HCT116 (cell line): ENCODE data around the gene HAP1. TPM values are rescaled to one million over a fixed set of nuclear protein-coding genes. Genes with fewer than 3 reads are reported as not detected.
"Not testable (repeated sequence)": the region's sequence is repeated elsewhere in the genome, so short reads cannot be mapped to it uniquely, and the experiment has no call there.

ENCODE experiments used
- ATAC-seq: fragments of 200-7000 bp; cut with Tn5 transposase; 2 replicates; pipeline ENCODE4 v1.9.1; 2020; ENCODE audit warnings: mild to moderate bottlenecking, moderate library complexity
- BruUV-seq: library from RNA; stranded (reverse); fragments of 400-500 nt; replicated peaks from 2 replicates; lab custom pipeline; 2021; lab: Mats Ljungman, UMichigan
- CTCF ChIA-PET: fragments of 300-600 bp; sonication (Branson Sonifier 250); formaldehyde crosslinking; loops from one replicate; lab custom pipeline; 2021; ENCODE audit warnings: antibody characterized with exemption; lab: Charles Lee
- POLR2A ChIA-PET: fragments of 300-600, 350-600 bp; sonication (Branson Sonifier 250); formaldehyde crosslinking; loops from one replicate; lab custom pipeline; 2021; ENCODE audit warnings: antibody characterized with exemption; lab: Charles Lee
- RAD21 ChIA-PET, 2 experiments: fragments of 300-600 bp; sonication (Branson Sonifier 250); formaldehyde crosslinking; loops; one replicate each; lab custom pipeline; 2023; ENCODE audit warnings: low total read pairs in 2 of 2; ENCODE audit not compliant: uncharacterized antibody in 2 of 2, unreplicated experiment in 2 of 2, low non-redundant PET in 1 of 2; lab: Charles Lee
- DNase-seq: peaks from one replicate; pipeline ENCODE4 v3.0.0-alpha.2; 2010; ENCODE audit warnings: low read depth, low spot score
- H2AFZ ChIP-seq: fragments of 200-600 bp; shearing (Covaris generic), sonication (generic); 2 replicates; pipeline ENCODE4 v1.6.1; 2017; ENCODE audit warnings: low read depth, mixed run types, mixed read lengths, antibody characterized with exemption, low read length; ENCODE audit not compliant: poor library complexity, severe bottlenecking
- H3K27ac ChIP-seq: 2 replicates; pipeline ENCODE4 v1.5.1; 2012; ENCODE audit warnings: low read depth, low read length
- H3K27me3 ChIP-seq: fragments of 200-600 bp; sonication (generic); 2 replicates; pipeline ENCODE4 v1.6.1; 2016; ENCODE audit warnings: mixed run types, low read length, mixed read lengths; ENCODE audit not compliant: insufficient read depth
- H3K36me3 ChIP-seq, 2 experiments: fragments of 200-500 bp in 1 of 2; fragments of 200-600 bp in 1 of 2; sonication (Bioruptor generic) in 1 of 2; sonication (generic) in 1 of 2; 2 replicates each; pipeline versions ENCODE4 v1.5.1 to v1.6.1; 2014 to 2016; ENCODE audit warnings: low read length in 2 of 2, inconsistent platforms in 1 of 2, mixed read lengths in 1 of 2, mixed run types in 1 of 2; ENCODE audit not compliant: insufficient read depth in 2 of 2, control insufficient read depth in 1 of 2
- H3K4me1 ChIP-seq, 2 experiments: fragments of 200-600 bp in 1 of 2; sonication (generic) in 1 of 2; 2 replicates each; pipeline versions ENCODE4 v1.5.1 to v1.6.1; 2012 to 2017; ENCODE audit warnings: low read length in 2 of 2, inconsistent platforms in 1 of 2, mild to moderate bottlenecking in 1 of 2, mixed read lengths in 1 of 2, mixed run types in 1 of 2, moderate library complexity in 1 of 2; ENCODE audit not compliant: insufficient read depth in 2 of 2, control insufficient read depth in 1 of 2
- H3K4me2 ChIP-seq: fragments of 200-600 bp; sonication (generic); 2 replicates; pipeline ENCODE4 v1.6.1; 2017; ENCODE audit warnings: mixed run types, low read length, mixed read lengths
- H3K4me3 ChIP-seq, 2 experiments: fragments of 200-600 bp in 1 of 2; sonication (generic) in 1 of 2; replicated peaks in 1 of 2; 2 replicates each; pipeline ENCODE4 v1.5.1; 2011 to 2016; ENCODE audit warnings: low read length in 2 of 2, control low read depth in 1 of 2, low read depth in 1 of 2, mild to moderate bottlenecking in 1 of 2, mixed read lengths in 1 of 2, mixed run types in 1 of 2
- H3K79me2 ChIP-seq: fragments of 200-600 bp; sonication (generic); 2 replicates; pipeline ENCODE4 v1.6.1; 2017; ENCODE audit warnings: mild to moderate bottlenecking, mixed run types, low read length, moderate library complexity, mixed read lengths; ENCODE audit not compliant: insufficient read depth
- H3K9ac ChIP-seq: fragments of 200-600 bp; sonication (generic); 2 replicates; pipeline ENCODE4 v1.6.1; 2016; ENCODE audit warnings: low read length, mixed read lengths
- H3K9me2 ChIP-seq: fragments of 200-600 bp; sonication (generic), shearing (Covaris generic); 2 replicates; pipeline ENCODE4 v1.6.1; 2017; ENCODE audit warnings: mixed run types, mild to moderate bottlenecking, moderate library complexity; ENCODE audit not compliant: insufficient read depth
- H3K9me3 ChIP-seq, 2 experiments: fragments of 200-500 bp in 1 of 2; fragments of 200-600 bp in 1 of 2; sonication (Bioruptor generic) in 1 of 2; sonication (generic) in 1 of 2; 2 replicates each; pipeline ENCODE4 v1.6.1; 2014 to 2017; ENCODE audit warnings: low read length in 2 of 2, mixed read lengths in 2 of 2, inconsistent platforms in 1 of 2, low read depth in 1 of 2, mild to moderate bottlenecking in 1 of 2, mixed run types in 1 of 2, moderate library complexity in 1 of 2; ENCODE audit not compliant: control insufficient read depth in 1 of 2, insufficient read depth in 1 of 2
- H4K20me1 ChIP-seq: fragments of 200-600 bp; sonication (generic), shearing (Covaris generic); 2 replicates; pipeline ENCODE4 v1.6.1; 2017; ENCODE audit warnings: mixed run types, mild to moderate bottlenecking, moderate library complexity; ENCODE audit not compliant: insufficient read depth
- CEBPB ChIP-seq: IDR thresholded peaks from 2 replicates; pipeline ENCODE4 v1.6.1; 2012; ENCODE audit warnings: low read depth
- EGR1 ChIP-seq: IDR thresholded peaks from 2 replicates; pipeline ENCODE4 v1.6.1; 2012; ENCODE audit warnings: low read depth
- ELF1 ChIP-seq: IDR thresholded peaks from 2 replicates; pipeline ENCODE4 v1.6.1; 2012; ENCODE audit warnings: low read depth, borderline replicate concordance
- RAD21 ChIP-seq: IDR thresholded peaks from 2 replicates; pipeline ENCODE4 v1.6.1; 2012; ENCODE audit warnings: low read depth, mild to moderate bottlenecking
- TCF7L2 ChIP-seq: IDR thresholded peaks from 2 replicates; pipeline ENCODE4 v1.7.0; 2011; ENCODE audit warnings: borderline replicate concordance, inconsistent platforms; ENCODE audit not compliant: insufficient read depth, insufficient read length; ENCODE audit errors: extremely low read depth
- intact Hi-C: fragments of 100-400 bp; cut with micrococcal nuclease; formaldehyde crosslinking; loops from 2 replicates; pipeline ENCODE4 v1.10.0; 2022
- total RNA-seq: library from RNA; stranded (reverse); gene quantifications from one replicate; pipeline ENCODE4 v1.2.1, GENCODE V29; 2021; ENCODE audit not compliant: unreplicated experiment
- TF ChIP-seq, protein P1 (sequence below): IDR thresholded peaks from 2 replicates; pipeline ENCODE4 v1.6.1; 2012; ENCODE audit warnings: low read depth

Gene HAP1
- total RNA-seq, 1 experiment from 2014 or later = 3.4 TPM

- CTCF ChIA-PET = interaction anchor here (1.4 to 3.0 kb wide), 2 partner anchors 9 to 23 kb away, joined by 6 to 35 read pairs; partner anchors contain the start of gene JUP
- H4K20me1 ChIP-seq = no peaks in the 10 kb centered on the region
- H3K27ac ChIP-seq = peak overlapping the region; percentile 86
- no peak for DNase-seq
- H3K79me2 ChIP-seq = peaks cover 75% of the 10 kb centered on the region
- no TSS peak for BruUV-seq
- H3K9ac ChIP-seq = peak overlapping the region; percentile 32
- TF ChIP-seq, protein P1, sequence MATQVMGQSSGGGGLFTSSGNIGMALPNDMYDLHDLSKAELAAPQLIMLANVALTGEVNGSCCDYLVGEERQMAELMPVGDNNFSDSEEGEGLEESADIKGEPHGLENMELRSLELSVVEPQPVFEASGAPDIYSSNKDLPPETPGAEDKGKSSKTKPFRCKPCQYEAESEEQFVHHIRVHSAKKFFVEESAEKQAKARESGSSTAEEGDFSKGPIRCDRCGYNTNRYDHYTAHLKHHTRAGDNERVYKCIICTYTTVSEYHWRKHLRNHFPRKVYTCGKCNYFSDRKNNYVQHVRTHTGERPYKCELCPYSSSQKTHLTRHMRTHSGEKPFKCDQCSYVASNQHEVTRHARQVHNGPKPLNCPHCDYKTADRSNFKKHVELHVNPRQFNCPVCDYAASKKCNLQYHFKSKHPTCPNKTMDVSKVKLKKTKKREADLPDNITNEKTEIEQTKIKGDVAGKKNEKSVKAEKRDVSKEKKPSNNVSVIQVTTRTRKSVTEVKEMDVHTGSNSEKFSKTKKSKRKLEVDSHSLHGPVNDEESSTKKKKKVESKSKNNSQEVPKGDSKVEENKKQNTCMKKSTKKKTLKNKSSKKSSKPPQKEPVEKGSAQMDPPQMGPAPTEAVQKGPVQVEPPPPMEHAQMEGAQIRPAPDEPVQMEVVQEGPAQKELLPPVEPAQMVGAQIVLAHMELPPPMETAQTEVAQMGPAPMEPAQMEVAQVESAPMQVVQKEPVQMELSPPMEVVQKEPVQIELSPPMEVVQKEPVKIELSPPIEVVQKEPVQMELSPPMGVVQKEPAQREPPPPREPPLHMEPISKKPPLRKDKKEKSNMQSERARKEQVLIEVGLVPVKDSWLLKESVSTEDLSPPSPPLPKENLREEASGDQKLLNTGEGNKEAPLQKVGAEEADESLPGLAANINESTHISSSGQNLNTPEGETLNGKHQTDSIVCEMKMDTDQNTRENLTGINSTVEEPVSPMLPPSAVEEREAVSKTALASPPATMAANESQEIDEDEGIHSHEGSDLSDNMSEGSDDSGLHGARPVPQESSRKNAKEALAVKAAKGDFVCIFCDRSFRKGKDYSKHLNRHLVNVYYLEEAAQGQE = no peak
- TF ChIP-seq CEBPB (no peak), EGR1 (no peak), TCF7L2 (no peak), RAD21 (no peak), ELF1 (no peak)
- no peak overlapping the region for H2AFZ ChIP-seq
- H3K4me1 ChIP-seq = peaks cover 75 to 91% of the 10 kb centered on the region in 2 experiments
- H3K4me2 ChIP-seq = peak overlapping the region; percentile 58
- no peaks in the 10 kb centered on the region for H3K9me2 ChIP-seq
- no peaks in the 10 kb centered on the region for H3K27me3 ChIP-seq
- no peaks in the 10 kb centered on the region for H3K9me3 ChIP-seq
- no peak overlapping the region for H3K4me3 ChIP-seq
- intact Hi-C loops = no loop called here
- ATAC-seq = peak; percentile 6
- POLR2A ChIA-PET = interaction anchor here (2.1 to 3.4 kb wide), 3 partner anchors 9 to 24 kb away, joined by 6 to 36 read pairs (median 6); partner anchors contain the start of gene JUP
- RAD21 ChIA-PET = interaction anchor here in 1 of 2 experiments (2.5 kb wide), 1 partner anchor 9 kb away, joined by 8 read pairs; the partner anchor contains the start of gene JUP
- no peaks in the 10 kb centered on the region for H3K36me3 ChIP-seq
These were observed 42.7 kb upstream of the HAP1 start for GRCh38 chr17:41777157-41777573.

- DNase-seq, H3K9me3 ChIP-seq, H3K27ac ChIP-seq, H3K4me3 ChIP-seq, H4K20me1 ChIP-seq, BruUV-seq, ATAC-seq, H3K27me3 ChIP-seq, H3K9me2 ChIP-seq, intact Hi-C loops, H2AFZ ChIP-seq, H3K36me3 ChIP-seq: not testable (repeated sequence)
- H3K9ac ChIP-seq = 0 out of 2 replicates have a peak overlapping the region, but pooled peaks have one; percentile 40
- peaks cover 75% of the 10 kb centered on the region for H3K79me2 ChIP-seq
- peak overlapping the region; percentile 86 for H3K4me2 ChIP-seq
- POLR2A ChIA-PET = interaction anchor here (2.1 to 3.4 kb wide), 3 partner anchors 10 to 25 kb away, joined by 6 to 36 read pairs (median 6); partner anchors contain the start of gene JUP
- CTCF ChIA-PET = interaction anchor here (1.4 to 3.0 kb wide), 2 partner anchors 9 to 24 kb away, joined by 6 to 35 read pairs; partner anchors contain the start of gene JUP
- H3K4me1 ChIP-seq = peaks cover 82 to 91% of the 10 kb centered on the region in 2 experiments
- RAD21 ChIA-PET = interaction anchor here in 1 of 2 experiments (2.5 kb wide), 1 partner anchor 10 kb away, joined by 8 read pairs; the partner anchor contains the start of gene JUP
These were observed 41.9 kb upstream of the HAP1 start for GRCh38 chr17:41776262-41776900.
